ENCODE data around the gene TRIM46.

The TRIM46 gene

GRCh38 chr1:155173478-155174323 is at the start of gene TRIM46:
TRIM46 (plus strand) TSS chr1:155173849; CDS start chr1:155173967, 118 bp downstream.
- peak; percentile 89 for DNase-seq

- DNase-seq, result no peak
Measured at GRCh38 chr1:155124503-155125463, 48.9 kb upstream of the TRIM46 start.

- peak; percentile 69 for DNase-seq
Measured at GRCh38 chr1:155125511-155125945, 48.1 kb upstream of the TRIM46 start.

- DNase-seq, result peak; percentile 94
Measured at GRCh38 chr1:155125946-155126555, 47.6 kb upstream of the TRIM46 start.

- DNase-seq, result peak; percentile 94
Measured at GRCh38 chr1:155126556-155127104, 47.0 kb upstream of the TRIM46 start.

GRCh38 chr1:155127105-155127966 is 46.3 kb upstream of the TRIM46 start, which contains the start of gene EFNA1:
EFNA1 (plus strand) TSS chr1:155127876; CDS start chr1:155127978, 102 bp downstream.
- peak; percentile 94 for DNase-seq

- DNase-seq, result peak; percentile 58
Measured at GRCh38 chr1:155127967-155128754, 45.5 kb upstream of the TRIM46 start.

GRCh38 chr1:155128755-155129473 is 44.7 kb upstream of the TRIM46 start:
- DNase-seq, result peak; percentile 95

GRCh38 chr1:155130272-155131006 is 43.2 kb upstream of the TRIM46 start:
- no peak for DNase-seq

- DNase-seq, result no peak
Measured at GRCh38 chr1:155131285-155131684, 42.4 kb upstream of the TRIM46 start.

GRCh38 chr1:155131856-155132255 is 41.8 kb upstream of the TRIM46 start:
- no peak for DNase-seq

- no peak for DNase-seq
Measured at GRCh38 chr1:155133799-155134281, 39.8 kb upstream of the TRIM46 start.

- DNase-seq, result peak; percentile 40
Measured at GRCh38 chr1:155134322-155134721, 39.3 kb upstream of the TRIM46 start.

- DNase-seq, result peak; percentile 95
Measured at GRCh38 chr1:155134880-155135414, 38.7 kb upstream of the TRIM46 start.

GRCh38 chr1:155135415-155136028 is 38.1 kb upstream of the TRIM46 start, which contains the start of gene SLC50A1:
SLC50A1 (plus strand) TSS chr1:155135852; CDS start chr1:155135912, 60 bp downstream.
- peak; percentile 98 for DNase-seq

GRCh38 chr1:155136748-155137147 is 36.9 kb upstream of the TRIM46 start:
- DNase-seq, result peak; percentile 45

- no peak for DNase-seq
Measured at GRCh38 chr1:155137154-155137949, 36.3 kb upstream of the TRIM46 start.
